ENCODE data around the gene LDB3.
"Not testable (repeated sequence)": the region's sequence is repeated elsewhere in the genome, so short reads cannot be mapped to it uniquely, and the experiment has no call there.

Gene LDB3, protein sequence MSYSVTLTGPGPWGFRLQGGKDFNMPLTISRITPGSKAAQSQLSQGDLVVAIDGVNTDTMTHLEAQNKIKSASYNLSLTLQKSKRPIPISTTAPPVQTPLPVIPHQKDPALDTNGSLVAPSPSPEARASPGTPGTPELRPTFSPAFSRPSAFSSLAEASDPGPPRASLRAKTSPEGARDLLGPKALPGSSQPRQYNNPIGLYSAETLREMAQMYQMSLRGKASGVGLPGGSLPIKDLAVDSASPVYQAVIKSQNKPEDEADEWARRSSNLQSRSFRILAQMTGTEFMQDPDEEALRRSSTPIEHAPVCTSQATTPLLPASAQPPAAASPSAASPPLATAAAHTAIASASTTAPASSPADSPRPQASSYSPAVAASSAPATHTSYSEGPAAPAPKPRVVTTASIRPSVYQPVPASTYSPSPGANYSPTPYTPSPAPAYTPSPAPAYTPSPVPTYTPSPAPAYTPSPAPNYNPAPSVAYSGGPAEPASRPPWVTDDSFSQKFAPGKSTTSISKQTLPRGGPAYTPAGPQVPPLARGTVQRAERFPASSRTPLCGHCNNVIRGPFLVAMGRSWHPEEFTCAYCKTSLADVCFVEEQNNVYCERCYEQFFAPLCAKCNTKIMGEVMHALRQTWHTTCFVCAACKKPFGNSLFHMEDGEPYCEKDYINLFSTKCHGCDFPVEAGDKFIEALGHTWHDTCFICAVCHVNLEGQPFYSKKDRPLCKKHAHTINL

DNA sequence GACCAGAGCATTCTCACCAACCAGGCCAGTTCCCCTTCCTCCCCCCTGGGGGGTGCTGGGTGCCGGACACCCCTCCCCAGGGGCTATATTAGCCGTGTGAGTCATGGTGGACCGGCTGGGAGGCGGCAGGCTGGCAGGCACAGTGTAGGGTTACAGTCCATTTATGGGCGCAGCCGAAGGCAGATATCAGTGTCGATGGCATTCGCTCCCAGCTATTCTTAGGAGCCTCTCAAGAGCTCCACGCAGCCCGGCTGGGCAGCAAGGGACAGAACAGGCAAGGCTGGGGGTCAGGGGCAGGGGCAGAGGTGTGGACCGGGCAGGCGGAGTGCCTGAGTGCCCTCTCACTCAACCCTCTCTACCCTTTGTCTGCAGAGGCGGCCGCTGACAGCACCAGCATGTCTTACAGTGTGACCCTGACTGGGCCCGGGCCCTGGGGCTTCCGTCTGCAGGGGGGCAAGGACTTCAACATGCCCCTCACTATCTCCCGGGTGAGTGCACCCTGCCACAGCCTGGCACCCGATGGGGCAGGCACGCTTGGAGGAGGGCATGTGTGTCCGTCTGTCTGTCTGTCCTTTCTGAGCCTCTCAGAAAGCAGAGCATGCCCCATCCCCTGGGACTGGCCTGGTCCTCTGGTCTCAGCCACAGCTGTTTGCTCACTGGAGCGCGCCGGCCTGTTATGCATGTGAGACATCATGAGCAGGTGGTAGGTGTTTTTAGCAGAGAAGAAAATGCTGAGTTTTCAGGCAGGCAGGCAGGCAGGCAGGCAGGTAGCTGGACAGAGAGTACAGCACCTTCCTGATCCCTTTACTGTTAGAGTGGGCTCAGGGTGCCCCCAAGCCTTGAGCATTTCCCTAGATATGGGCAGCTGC lies at the start of gene LDB3:
LDB3 (plus strand) TSS at position 215 of the 869 bp plus-strand sequence; CDS start at position 396, 181 bp downstream.
- peak in 1 of 2 experiments; percentile 4 for DNase-seq

DNA sequence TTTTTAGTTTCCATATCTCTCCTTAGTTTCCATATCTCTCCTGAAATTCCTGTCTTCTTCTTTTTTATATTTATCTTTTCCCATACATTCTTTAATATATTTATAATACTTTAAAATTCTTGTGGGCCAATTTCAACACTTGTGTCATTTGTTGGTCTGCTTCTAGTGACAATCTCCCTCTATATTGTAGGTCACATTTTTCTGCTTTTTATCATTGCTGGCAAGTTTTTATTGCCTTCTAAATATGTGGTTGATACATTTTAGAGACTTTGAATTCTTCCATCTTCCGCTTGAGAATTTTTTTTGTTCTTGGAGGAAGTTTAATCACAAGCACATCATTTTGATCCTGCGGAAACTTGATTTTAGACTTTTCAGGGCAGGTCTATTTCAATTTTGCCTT lies 40.0 kb upstream of the LDB3 start:
- no peak for DNase-seq

DNA sequence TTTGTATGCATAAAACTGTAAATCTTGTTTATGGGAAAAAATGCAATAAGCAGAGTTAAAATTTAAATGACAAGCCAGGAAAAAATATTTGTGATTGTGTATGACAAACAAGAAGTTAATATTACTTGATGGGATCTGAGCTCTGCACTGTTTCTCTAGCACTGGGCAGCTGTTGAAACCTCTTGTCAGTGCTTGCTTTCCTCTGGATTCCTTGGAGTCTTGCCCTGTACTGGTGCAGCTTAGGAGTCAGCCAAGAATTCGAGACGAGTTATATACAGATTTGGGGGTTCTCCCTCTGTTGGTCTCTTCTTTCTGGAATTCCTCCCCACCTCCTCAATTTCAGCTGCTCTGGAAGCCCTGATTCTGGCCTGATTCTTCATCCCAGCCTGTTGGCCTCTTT lies 38.2 kb upstream of the LDB3 start:
- no peak for DNase-seq

DNA sequence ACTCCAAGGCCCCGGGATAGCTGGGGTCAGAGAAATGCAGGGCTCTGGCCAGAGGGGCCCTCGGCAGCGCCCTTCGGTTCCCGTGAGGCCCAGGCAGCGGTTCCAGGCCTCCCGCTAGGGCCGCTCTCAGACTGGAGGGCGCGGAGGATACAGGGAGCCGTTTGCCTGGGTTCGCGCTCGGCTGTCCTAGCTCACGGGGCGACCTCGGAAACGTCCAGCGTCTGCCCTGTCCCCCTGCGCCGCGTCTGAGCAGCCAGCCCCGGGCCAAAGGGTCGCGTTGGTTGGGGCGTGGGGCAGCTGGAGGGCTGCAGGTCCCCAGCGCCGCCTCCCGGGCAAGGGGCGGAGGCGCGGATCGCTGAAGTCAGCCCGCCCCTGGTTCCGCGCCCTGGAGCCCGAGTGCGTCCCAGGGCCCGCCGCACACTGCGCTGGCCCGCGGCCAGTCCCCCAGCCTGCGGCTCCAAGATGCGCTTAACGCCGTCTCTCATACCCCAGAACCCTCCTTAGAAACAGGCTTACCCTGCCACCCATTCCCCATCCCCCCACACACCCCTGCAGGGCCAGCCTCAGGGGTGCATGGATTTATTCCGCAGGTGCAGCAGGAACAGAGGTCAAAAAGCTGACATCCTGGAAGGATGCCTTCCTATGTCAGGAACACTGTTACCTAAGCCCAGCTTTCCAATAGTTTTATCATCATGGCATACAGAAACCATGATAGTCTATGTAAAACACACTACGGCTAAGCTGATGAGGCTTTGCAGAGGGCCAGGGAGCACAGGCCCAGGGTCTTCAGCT lies 36.1 kb upstream of the LDB3 start:
- DNase-seq: peak in 1 of 2 experiments; percentile 2

DNA sequence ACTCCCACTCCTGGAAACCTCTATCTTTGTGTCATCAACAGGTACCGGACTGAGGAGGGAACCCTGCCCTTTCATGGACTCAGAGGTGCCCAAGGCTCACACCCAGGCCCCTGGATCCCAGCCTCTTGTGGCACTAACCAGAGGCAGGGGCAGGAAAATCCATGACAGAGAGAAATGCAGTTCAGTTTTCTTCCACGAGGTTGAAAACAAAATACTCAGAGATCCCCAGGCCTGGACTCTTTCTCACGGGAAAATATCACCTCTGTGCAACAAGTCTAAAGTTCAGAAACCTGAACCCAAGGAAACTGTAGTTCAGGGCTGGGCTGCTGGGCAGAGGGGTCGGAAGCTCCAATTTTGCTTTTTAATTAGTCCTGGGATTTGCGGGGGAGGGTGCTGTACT lies 35.4 kb upstream of the LDB3 start:
- DNase-seq: no peak

DNA sequence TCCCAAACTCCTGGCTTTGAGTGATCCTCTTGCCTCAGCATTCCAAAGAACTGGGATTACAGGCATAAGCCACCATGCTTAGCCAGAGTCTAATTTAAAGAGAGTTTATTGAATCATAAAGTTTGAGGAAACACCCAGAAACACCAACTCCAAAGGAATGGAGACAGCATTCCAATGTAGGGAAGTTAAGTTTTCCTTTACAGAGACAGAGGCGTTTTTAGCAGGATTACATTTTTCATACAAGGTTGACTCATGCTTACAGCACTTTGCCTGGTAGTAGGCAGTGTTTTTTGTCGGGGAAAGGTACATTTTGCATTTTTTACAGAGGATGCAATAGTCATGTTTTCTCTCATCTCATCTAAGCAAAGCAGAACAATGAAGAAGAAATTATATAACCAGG lies 32.9 kb upstream of the LDB3 start:
- no peak for DNase-seq

DNA sequence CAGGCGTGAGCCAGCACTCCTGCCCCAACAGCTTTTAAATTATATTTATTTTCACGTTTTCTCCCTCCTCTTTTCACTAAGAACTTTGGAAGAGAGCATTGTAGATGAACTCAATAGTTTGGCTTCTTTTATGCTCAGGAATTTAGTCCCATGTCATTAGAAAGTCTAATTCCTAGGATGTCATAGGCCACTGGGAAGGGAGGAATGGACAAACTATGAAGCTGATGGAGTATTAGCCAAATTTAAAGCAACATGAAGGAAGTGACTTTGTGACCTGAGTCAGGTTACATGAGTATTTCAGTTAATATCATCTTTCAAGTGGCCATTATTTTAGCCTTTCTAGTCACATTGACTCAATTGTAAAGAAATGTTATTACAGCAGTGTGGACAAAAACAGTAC lies 32.0 kb upstream of the LDB3 start:
- no peak for DNase-seq

DNA sequence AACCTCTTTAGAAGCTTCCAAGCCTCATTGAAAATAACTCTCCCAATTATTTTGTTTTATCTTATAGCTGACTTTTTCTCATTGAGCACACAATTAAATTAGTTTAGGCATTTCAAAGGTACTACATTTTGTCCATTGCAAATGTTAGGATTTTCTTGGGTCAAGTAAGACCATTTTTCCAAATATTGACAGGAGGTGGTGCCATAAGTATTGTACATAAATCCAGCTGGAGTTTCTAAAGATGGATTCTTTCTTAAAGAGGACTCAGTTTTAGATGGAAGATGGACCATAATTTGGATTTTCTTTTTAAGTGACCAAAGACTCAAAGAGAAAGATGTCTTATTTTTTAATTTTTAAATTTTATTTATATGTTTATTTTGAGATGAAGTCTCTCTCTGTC lies 26.3 kb upstream of the LDB3 start:
- no peak for DNase-seq

DNA sequence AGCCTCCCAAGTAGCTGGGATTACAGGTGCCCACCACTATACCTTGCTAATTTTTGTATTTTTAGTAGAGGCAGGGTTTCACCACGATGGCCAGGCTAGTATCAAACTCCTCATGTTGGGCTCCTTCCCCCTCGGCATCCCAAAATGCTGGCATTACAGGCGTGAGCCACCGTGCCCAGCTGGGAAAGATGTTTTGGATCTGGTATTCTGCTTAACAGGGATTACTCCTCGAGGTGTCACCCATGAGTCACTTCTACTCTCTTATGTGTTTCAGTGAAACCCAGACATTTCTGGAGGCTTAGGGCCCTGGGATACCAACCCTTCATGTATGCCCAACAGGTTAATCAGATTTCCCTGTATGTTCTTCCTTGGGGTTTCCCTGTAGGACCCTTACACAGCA lies 25.8 kb upstream of the LDB3 start:
- DNase-seq: no peak

DNA sequence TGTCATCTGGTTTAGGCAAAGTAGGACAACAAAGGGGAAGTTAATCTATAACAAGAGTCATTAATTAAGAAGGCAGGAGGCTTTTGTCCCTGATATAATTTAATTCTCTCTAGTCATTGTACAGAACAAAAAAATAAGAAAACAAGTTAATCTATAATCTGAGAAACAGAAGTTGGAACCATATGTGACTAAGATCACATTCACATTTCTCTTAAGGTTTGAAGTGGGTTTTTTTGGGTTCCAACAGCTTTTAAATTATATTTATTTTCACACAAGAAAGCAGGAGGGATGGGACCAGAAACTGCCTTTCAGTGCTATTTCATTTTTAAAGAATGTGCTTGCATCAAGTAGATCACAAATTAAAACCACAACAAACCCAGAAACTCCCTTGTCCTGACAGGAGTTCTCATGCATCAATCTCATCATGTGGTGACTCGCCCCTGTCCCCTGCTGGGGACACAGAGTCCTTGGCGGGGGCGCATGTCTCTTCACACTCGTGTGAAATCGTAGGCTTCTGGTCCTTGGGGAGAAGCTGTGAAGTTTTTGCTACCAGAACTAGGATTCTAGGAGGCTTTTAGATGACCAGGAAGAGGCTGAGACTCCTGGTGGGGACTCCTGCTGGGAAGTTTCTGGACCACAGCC lies 24.0 kb upstream of the LDB3 start:
- DNase-seq: no peak

DNA sequence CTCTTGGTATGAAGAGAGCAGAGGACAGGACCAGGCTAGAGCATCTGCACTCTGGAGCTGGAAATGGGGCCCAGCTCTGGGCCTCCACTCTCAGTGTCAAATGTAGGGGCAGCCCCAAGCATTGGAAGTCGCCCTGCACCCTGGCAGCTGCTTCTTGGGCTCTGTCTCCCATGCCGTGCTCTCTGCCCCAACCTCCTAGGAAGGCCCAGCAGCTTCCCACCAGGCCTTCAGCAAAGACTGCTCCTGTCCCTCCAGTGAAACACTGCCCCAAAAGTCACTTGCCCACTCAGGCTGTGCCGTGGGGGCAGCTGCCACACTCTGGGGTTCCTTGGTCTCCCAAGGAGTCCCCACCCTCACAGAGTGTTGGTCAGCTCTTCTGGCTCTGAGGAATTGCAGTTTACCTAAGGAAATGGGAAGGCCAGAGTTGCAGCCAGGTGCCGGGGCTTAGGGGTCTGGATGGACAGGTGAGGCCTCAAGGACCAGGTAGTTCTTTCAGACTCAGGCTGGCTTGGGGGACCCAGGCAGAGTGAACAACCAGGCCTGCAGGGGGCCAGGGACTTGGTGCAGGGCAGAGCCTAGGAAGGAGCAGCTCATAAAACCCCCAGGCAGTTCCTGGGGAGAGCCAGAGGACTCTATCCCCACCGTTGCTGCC lies 23.4 kb upstream of the LDB3 start:
- no peak for DNase-seq

DNA sequence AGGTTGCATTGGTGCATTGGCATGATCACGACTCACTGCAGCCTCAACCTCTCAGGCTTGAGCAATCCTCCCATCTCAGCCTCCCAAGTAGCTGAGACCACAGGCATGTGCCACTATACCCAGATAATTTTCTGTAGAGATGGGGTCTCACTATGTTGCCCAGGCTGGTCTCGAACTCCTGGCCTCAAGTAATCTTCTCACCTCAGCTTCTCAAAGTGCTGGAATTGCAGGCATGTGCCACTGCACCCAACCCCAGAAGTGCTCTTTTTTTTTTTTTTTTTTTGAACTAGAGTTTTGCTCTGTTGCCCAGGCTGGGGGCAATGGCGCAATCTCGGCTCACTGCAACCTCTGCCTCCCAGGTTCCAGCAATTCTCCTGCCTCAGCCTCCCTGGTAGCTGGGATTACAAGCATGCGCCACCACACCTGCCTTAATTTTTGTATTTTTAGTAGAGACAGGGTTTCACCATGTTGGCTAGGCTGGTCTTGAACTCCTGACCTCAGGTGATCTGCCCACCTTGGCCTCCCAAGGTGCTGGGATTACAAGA lies 22.6 kb upstream of the LDB3 start:
- DNase-seq: not testable (repeated sequence)

DNA sequence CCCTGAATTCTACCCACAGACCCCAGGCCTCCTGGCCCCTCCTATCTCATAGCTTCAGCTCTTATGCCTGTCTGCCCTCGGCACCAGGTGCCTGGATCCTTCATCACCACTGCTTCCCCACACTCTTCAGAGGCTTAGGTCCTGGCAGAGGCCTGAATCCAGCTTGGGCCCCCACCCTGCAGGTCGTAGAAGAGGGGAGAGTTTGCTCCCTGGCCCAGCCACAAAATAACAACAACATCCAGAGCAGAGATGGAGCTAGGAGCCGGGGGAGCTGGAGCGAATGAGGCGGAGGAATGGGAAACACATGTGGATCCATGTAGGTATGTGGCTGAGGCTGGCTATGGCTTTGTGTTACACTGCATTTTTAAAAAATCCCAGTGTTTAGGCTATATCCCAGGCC lies 21.8 kb upstream of the LDB3 start:
- DNase-seq: no peak

DNA sequence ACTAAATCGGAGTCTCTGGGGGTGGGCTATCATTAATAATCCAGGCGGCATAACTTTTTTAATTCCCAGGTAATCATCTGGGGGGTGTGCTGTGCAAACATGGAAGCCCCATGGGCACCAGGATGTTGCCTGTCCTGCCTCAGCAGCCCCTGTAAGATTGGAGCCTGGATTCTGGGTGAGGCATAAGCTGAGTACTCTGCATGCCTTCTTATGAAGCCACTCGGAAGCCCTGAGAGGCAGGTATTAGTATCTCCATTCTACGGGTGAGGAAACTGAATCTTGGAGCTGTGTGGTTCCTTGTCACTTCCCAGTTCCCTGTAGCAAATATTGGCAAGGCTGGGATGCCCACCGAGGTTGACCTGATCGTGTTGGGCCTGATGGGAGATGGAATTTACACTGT lies 21.4 kb upstream of the LDB3 start:
- no peak for DNase-seq

DNA sequence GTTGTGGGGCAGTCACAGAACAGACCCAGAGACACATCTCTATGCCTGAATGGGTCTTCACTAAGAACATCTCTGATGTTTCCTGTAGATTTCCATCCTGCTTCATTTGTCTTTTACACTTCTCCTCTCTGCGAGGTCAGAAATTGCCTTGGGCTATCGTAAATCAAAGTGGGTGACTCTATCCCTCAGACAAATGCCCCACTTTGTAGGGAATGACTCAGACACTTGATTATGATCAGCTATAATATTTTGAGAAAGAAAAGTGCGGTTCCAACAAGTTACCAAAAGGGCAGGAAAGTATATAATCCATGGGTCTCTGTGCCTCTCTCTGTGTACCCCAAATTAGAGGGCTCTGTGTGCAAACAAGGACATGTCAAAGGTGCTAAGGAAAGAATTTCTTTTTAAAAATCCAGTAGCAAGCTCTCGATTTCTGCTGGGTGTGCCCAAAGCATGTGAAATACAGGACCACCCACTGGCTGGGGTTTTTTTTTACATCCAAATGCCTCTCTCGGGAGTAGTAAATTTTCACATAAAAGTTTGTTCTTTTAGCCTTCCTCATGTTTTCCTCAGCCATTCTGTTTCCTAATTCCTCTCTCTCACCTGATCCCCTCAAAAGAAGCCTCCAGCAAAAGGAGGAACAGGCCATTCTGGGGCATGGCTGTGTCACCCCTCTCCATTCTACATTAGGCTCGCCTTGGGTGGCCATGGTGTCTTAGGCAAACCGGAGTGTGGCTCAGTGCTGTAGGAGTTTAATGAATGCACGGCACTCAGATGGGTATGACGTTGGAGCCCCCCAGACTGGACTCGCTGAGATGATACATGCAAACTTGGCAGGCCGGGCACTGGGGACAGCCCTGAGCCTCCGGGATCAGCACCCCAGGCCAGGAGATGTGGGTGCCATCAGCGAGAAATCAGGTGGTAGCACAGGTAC lies 20.3 kb upstream of the LDB3 start:
- DNase-seq: no peak

DNA sequence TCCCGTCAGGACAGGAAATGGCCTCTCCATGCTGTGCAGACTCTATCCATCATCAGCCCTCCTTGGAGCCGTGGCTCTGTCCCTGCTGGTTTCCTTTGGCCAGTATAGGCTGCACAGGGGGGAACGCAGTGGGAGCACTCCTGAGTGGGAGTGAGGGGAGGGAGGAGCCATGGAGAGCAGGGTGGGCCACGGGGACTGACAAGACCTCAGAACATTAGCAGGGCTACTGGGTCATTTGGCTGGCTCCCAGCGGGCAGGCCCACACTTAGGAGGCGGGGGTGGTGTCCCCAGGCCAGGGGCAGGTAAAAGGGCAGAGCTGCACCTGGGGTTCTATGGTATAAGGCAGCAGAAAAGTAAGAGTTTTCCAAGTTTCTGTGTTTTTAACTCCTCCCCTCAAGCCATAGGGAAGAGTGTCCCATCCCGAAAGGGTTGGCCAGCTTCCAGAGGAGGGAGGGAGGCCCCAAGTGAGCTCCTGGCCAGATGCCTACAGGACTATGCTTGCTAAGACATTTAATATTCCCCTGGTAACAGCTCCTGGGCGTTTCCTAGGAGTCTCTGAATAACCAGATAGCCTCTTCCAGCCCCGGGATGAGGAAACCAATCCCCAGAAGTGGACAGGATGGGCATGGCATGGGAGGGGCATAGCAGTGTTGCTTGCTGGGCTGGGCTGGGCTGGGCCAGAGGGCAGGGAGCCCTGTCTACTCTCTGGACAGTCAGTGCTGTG lies 19.4 kb upstream of the LDB3 start:
- DNase-seq: no peak

DNA sequence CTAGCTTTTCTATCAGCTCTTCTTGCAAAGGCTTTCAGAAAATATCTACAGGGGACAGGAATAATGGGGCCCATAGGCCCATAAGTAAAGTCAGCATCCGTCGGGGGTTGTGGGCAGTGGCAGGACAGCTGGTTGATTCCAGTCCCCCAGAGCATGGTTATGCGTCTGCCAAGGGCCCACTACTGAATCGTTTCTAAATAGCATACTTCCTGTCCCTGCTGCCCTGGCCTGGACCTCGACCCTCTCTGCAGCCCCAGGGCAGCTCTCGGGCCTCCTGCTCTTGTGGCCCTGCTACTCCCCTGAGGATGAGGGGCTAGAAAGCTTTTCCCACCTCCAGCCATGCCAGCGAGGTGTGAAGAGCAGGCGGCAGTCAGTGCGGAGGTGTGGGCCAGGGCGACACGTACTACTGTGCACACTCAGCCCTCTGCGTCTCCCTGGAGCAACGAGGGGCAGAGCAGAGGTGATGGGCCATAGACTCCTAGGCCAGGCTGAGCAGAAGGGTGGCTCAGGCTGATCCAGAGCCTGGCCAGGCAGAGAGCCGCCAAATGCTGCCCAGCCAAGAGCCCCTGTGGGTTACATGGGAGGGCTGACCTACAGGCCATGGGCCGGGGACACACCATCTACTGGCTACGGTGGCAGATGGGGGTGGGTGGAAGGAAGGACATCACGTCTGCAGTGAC lies 18.7 kb upstream of the LDB3 start:
- DNase-seq: no peak

DNA sequence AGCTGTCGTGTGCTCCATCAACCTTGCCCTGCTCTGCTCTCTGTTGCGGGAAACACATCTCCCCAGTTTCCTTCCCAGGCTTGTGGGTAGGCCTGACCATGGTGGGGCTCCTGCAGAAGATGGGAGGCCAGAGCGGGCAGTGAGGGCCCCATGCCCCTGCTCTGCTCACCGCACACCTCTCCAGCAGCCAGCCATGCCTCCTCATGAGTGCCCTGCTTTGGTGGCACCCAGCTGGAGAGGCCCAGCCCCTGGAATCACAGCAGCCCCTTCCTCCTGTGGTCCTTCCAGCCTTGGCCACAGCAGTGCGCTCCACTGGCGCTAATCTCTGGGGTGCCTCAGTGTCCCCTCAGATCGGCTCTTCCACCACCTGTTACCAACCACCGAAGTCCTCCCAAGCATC lies 18.2 kb upstream of the LDB3 start:
- no peak for DNase-seq

DNA sequence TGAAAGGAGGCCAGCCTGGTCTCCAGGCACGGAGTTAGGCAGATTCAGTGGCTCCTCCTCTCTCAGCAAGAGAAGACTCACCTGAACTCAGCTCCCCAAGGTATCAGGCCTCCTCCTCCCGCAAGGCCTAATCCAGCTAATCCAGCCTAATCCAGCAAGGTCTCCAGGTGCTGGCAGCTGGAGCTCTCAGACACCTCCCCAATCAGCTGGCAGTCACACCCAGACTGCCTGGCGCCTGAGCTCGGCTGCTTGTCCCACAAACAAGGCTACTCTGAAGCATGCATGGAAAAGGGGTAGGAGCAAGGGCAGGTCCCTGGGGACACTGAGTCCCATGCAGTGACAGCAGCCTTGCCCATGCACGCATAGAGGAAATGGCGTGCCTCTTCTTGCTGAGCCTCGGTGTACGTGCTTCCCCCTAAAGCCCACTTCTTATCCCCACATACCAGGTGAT lies 17.3 kb upstream of the LDB3 start:
- no peak for DNase-seq
